GM12878 (cell line): ENCODE measurements around the gene KLHL24. TPM values are rescaled to one million over a fixed set of nuclear protein-coding genes. Genes with fewer than 3 reads are reported as not detected.

Experiments used
- ATAC-seq: fragments of 200-7000 bp; cut with Tn5 transposase; 3 replicates; pipeline ENCODE4 v1.9.1; 2020; ENCODE audit warnings: mild to moderate bottlenecking, moderate library complexity
- BruUV-seq: library from RNA; stranded (reverse); fragments of 400-500 nt; replicated peaks from 2 replicates; lab custom pipeline; 2021; lab: Mats Ljungman, UMichigan
- CTCF ChIA-PET: fragments of 300-600 bp; sonication (Branson Sonifier 250); formaldehyde crosslinking; extraction: SDS; loops from one replicate; lab custom pipeline; 2021; ENCODE audit warnings: inconsistent platforms; lab: Yijun Ruan, JAX
- POLR2A ChIA-PET: fragments of 350-600 bp; formaldehyde crosslinking; extraction: SDS; loops from one replicate; lab custom pipeline; 2021; ENCODE audit warnings: inconsistent platforms; lab: Charles Lee
- RAD21 ChIA-PET: fragments of 300-600 bp; sonication (Branson Sonifier 250); formaldehyde crosslinking; loops from one replicate; lab custom pipeline; 2023; ENCODE audit warnings: antibody characterized with exemption; ENCODE audit not compliant: unreplicated experiment; lab: Charles Lee
- SMC1A ChIA-PET: fragments of 300-600 bp; sonication (Branson Sonifier 250); formaldehyde crosslinking; loops from one replicate; lab custom pipeline; 2023; ENCODE audit not compliant: unreplicated experiment, uncharacterized antibody; lab: Charles Lee
- DNase-seq: peaks from one replicate; pipeline ENCODE4 v3.0.0-alpha.2; 2011; ENCODE audit warnings: low read depth, low spot score
- FAIRE-seq: peaks from 3 replicates; lab custom pipeline; 2011; peaks lifted over from hg19 to GRCh38; lab: Jason Lieb, UNC
- H2AFZ ChIP-seq: 2 replicates; pipeline ENCODE4 v1.6.0; 2011; ENCODE audit warnings: low read depth, low read length, control low read depth; ENCODE audit not compliant: control insufficient read depth
- H3K27ac ChIP-seq: 2 replicates; pipeline ENCODE4 v1.5.1; 2011; ENCODE audit warnings: control low read depth; ENCODE audit not compliant: control insufficient read depth, insufficient read depth
- H3K27me3 ChIP-seq, 2 experiments: replicated peaks in 1 of 2; 2 replicates each; pipeline versions ENCODE4 v1.6.0 to v1.6.1; 2011; ENCODE audit warnings: low read length in 1 of 2; ENCODE audit not compliant: control insufficient read depth in 2 of 2, insufficient read depth in 2 of 2
- H3K36me3 ChIP-seq, 2 experiments: 2 replicates each; pipeline ENCODE4 v1.5.1; 2011; ENCODE audit warnings: low read length in 1 of 2; ENCODE audit not compliant: control insufficient read depth in 2 of 2, insufficient read depth in 2 of 2
- H3K4me1 ChIP-seq: 2 replicates; pipeline ENCODE4 v1.6.1; 2011; ENCODE audit warnings: mild to moderate bottlenecking, low read length, moderate library complexity, mixed read lengths; ENCODE audit not compliant: control insufficient read depth, insufficient read depth
- H3K4me2 ChIP-seq: 2 replicates; pipeline ENCODE4 v1.6.0; 2011; ENCODE audit warnings: control low read depth; ENCODE audit not compliant: control insufficient read depth, insufficient read depth
- H3K4me3 ChIP-seq: fragments of 200-600 bp; sonication (generic); 2 replicates; pipeline ENCODE4 v1.5.1; 2016
- H3K79me2 ChIP-seq: 2 replicates; pipeline ENCODE4 v1.6.0; 2011; ENCODE audit warnings: low read length; ENCODE audit not compliant: control insufficient read depth, insufficient read depth
- H3K9ac ChIP-seq: 2 replicates; pipeline ENCODE4 v1.8.0; 2011; ENCODE audit warnings: low read length, control low read depth, mixed read lengths; ENCODE audit not compliant: control insufficient read depth, insufficient read depth
- H3K9me3 ChIP-seq: replicated peaks from 3 replicates; pipeline ENCODE4 v1.5.1; 2011; ENCODE audit warnings: mild to moderate bottlenecking, low read length; ENCODE audit not compliant: control insufficient read depth, insufficient read depth
- H4K20me1 ChIP-seq: 2 replicates; pipeline ENCODE4 v1.6.0; 2011; ENCODE audit not compliant: control insufficient read depth, insufficient read depth
- BRCA1 ChIP-seq: IDR thresholded peaks from 2 replicates; pipeline ENCODE4 v1.6.1; 2011; ENCODE audit warnings: low read depth, low read length, improper control_type of control experiment
- CREM ChIP-seq: IDR thresholded peaks from 2 replicates; pipeline ENCODE4 v1.6.1; 2014; ENCODE audit warnings: antibody characterized with exemption, low read depth
- EP300 ChIP-seq, 2 experiments: fragments of 150-350 bp in 1 of 2; IDR thresholded peaks; 2 replicates each; pipeline ENCODE4 v1.6.1; 2011 to 2012; ENCODE audit warnings: low read depth in 2 of 2, low read length in 2 of 2, borderline replicate concordance in 1 of 2, improper control_type of control experiment in 1 of 2, inconsistent platforms in 1 of 2; ENCODE audit not compliant: control insufficient read depth in 1 of 2
- FOXK2 ChIP-seq: fragments of 450-650 bp; IDR thresholded peaks from 2 replicates; pipeline ENCODE4 v1.6.1; 2017; ENCODE audit warnings: mild to moderate bottlenecking, moderate library complexity
- HDAC2 ChIP-seq: fragments of 200-600 bp; sonication (generic); IDR thresholded peaks from 2 replicates; pipeline ENCODE4 v1.6.1; 2017
- NFIC ChIP-seq: IDR thresholded peaks from 2 replicates; pipeline ENCODE4 v1.6.1; 2012; ENCODE audit warnings: low read depth, mild to moderate bottlenecking, inconsistent platforms, low read length, moderate library complexity
- RUNX3 ChIP-seq: IDR thresholded peaks from 2 replicates; pipeline ENCODE4 v1.6.1; 2012; ENCODE audit warnings: low read length, inconsistent platforms
- SPI1 ChIP-seq: IDR thresholded peaks from 2 replicates; pipeline ENCODE4 v1.6.1; 2011; ENCODE audit warnings: low read depth, mild to moderate bottlenecking, low read length, moderate library complexity, borderline replicate concordance; ENCODE audit not compliant: insufficient read depth
- SUPT20H ChIP-seq: IDR thresholded peaks from 2 replicates; pipeline ENCODE4 v1.6.1; 2011; ENCODE audit warnings: low read depth, mild to moderate bottlenecking, low read length, moderate library complexity, borderline replicate concordance; ENCODE audit not compliant: control insufficient read depth
- ZNF274 ChIP-seq: IDR thresholded peaks from one replicate; pipeline ENCODE4 v1.8.0; 2011; ENCODE audit not compliant: insufficient read length, insufficient read depth
- WGBS: methylation state at CpG from one replicate; pipeline ENCODE4 v1.1.6; 2016; ENCODE audit warnings: low lambda C conversion rate; ENCODE audit not compliant: insufficient replicate concordance, insufficient coverage; ENCODE audit errors: missing lambda C conversion rate; 5-methylcytosine and 5-hydroxymethylcytosine counted together
- in situ Hi-C: fragments of 300-500 bp; cut with MboI; formaldehyde crosslinking; loops from 9 replicates; pipeline ENCODE4 v1.14.3; 2018; ENCODE audit warnings: mixed read lengths
- intact Hi-C: fragments of 100-400 bp; cut with micrococcal nuclease; formaldehyde crosslinking; loops from one replicate; pipeline ENCODE4 v1.14.2; 2022; ENCODE audit not compliant: unreplicated experiment
- polyA plus RNA-seq, 11 experiments: library from polyadenylated mRNA; depleted of rRNA in 4 of 11; unstranded in 6 of 11; stranded (reverse) in 5 of 11; fragments of >200 nt; fragmentation: Nextera tagmentation in 4 of 11; fragmentation: Illumina TruSeq in 1 of 11; extraction: Ambion mirVana in 4 of 11; extraction: Trizol in 1 of 11; gene quantifications; 1 replicate in 1 of 11; 2 replicates in 10 of 11; pipeline versions ENCODE4 v1.2.1 to v1.2.3, GENCODE V29; 2011 to 2016; ENCODE audit warnings: inconsistent platforms in 2 of 11, missing spikeins in 2 of 11, low read depth in 1 of 11
- total RNA-seq, 4 experiments: library from RNA; depleted of rRNA in 3 of 4; stranded (reverse); fragments of >200 nt in 3 of 4; fragmentation: Illumina TruSeq in 1 of 4; extraction: Trizol in 1 of 4; gene quantifications; 2 replicates each; pipeline versions ENCODE4 v1.2.1 to v1.2.3, GENCODE V29; 2013 to 2021
- TF ChIP-seq, protein P1 (sequence below): IDR thresholded peaks from 2 replicates; pipeline ENCODE4 v1.6.1; 2012; ENCODE audit warnings: improper control_type of control experiment, low read depth, low read length; ENCODE audit not compliant: insufficient replicate concordance
- TF ChIP-seq, protein P2 (sequence below): IDR thresholded peaks from 2 replicates; pipeline ENCODE4 v1.6.1; 2011; ENCODE audit warnings: mild to moderate bottlenecking, low read depth, low read length, moderate library complexity; ENCODE audit not compliant: insufficient replicate concordance
- TF ChIP-seq, protein P3 (sequence below): fragments of 450-650 bp; IDR thresholded peaks from 2 replicates; pipeline ENCODE4 v1.6.1; 2017; ENCODE audit warnings: borderline replicate concordance
- TF ChIP-seq, protein P4 (sequence below): IDR thresholded peaks from 2 replicates; pipeline ENCODE4 v1.6.1; 2012; ENCODE audit warnings: low read depth, low read length, improper control_type of control experiment

The KLHL24 gene
- total and polyA plus RNA-seq, 10 of the 15 experiments (the other 5 are each of a cell fraction or from before 2014, with no cell fraction given) = 0.91 to 24.3 (median 5.3) TPM

DNA sequence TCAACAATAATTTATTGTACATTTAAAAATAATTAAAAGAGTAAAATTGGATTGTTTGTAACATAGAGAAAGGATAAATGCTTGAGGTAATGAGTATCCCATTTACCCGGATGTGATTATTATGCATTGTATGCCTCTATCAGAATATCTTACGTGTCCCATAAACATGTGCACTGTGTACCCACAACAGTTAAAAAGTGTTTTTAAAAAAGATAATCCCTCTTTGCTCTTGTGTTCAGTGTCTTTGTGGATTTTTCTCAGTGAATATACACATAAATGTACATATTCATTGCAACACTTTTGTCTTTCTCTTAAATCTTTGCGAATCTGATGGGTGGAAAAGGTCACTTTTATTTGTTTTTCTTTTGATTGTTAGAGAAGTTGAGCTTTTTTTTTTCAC, 82.6 kb downstream of the KLHL24 start:
- Histone ChIP-seq H3K4me1 (no peaks in the 10 kb centered on the region), H3K27me3 (no peaks in the 10 kb centered on the region), H4K20me1 (no peaks in the 10 kb centered on the region), H3K27ac (no peak overlapping the region), H3K9me3 (no peaks in the 10 kb centered on the region), H3K9ac (no peak overlapping the region), H3K36me3 (peaks cover 0 to 9% of the 10 kb centered on the region in 2 experiments; a peak in 2 of 4 replicates)
- no TSS peak for BruUV-seq
- SMC1A ChIA-PET = interaction anchor here (0.7 to 1.0 kb wide), 3 partner anchors 10 to 63 kb away, joined by 3 read pairs; no protein-coding TSS in a partner anchor
- DNase-seq = no peak
- WGBS = 76% methylated on average over 3 of the region's 3 CpGs
- POLR2A ChIA-PET = interaction anchor here (0.6 to 1.1 kb wide), 2 partner anchors 66 to 138 kb away, joined by 3 to 6 read pairs; no protein-coding TSS in a partner anchor
- TF ChIP-seq CREM = no peak
- TF ChIP-seq, protein P1, sequence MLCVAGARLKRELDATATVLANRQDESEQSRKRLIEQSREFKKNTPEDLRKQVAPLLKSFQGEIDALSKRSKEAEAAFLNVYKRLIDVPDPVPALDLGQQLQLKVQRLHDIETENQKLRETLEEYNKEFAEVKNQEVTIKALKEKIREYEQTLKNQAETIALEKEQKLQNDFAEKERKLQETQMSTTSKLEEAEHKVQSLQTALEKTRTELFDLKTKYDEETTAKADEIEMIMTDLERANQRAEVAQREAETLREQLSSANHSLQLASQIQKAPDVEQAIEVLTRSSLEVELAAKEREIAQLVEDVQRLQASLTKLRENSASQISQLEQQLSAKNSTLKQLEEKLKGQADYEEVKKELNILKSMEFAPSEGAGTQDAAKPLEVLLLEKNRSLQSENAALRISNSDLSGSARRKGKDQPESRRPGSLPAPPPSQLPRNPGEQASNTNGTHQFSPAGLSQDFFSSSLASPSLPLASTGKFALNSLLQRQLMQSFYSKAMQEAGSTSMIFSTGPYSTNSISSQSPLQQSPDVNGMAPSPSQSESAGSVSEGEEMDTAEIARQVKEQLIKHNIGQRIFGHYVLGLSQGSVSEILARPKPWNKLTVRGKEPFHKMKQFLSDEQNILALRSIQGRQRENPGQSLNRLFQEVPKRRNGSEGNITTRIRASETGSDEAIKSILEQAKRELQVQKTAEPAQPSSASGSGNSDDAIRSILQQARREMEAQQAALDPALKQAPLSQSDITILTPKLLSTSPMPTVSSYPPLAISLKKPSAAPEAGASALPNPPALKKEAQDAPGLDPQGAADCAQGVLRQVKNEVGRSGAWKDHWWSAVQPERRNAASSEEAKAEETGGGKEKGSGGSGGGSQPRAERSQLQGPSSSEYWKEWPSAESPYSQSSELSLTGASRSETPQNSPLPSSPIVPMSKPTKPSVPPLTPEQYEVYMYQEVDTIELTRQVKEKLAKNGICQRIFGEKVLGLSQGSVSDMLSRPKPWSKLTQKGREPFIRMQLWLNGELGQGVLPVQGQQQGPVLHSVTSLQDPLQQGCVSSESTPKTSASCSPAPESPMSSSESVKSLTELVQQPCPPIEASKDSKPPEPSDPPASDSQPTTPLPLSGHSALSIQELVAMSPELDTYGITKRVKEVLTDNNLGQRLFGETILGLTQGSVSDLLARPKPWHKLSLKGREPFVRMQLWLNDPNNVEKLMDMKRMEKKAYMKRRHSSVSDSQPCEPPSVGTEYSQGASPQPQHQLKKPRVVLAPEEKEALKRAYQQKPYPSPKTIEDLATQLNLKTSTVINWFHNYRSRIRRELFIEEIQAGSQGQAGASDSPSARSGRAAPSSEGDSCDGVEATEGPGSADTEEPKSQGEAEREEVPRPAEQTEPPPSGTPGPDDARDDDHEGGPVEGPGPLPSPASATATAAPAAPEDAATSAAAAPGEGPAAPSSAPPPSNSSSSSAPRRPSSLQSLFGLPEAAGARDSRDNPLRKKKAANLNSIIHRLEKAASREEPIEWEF = no peak
- TF ChIP-seq, protein P2, sequence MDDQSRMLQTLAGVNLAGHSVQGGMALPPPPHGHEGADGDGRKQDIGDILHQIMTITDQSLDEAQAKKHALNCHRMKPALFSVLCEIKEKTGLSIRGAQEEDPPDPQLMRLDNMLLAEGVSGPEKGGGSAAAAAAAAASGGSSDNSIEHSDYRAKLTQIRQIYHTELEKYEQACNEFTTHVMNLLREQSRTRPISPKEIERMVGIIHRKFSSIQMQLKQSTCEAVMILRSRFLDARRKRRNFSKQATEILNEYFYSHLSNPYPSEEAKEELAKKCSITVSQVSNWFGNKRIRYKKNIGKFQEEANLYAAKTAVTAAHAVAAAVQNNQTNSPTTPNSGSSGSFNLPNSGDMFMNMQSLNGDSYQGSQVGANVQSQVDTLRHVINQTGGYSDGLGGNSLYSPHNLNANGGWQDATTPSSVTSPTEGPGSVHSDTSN = no peak
- TF ChIP-seq ZNF274 = no peak
- TF ChIP-seq NFIC = no peak
- no peak for TF ChIP-seq SPI1
- TF ChIP-seq FOXK2 = no peak
- TF ChIP-seq SUPT20H = no peak
- TF ChIP-seq, protein P3, sequence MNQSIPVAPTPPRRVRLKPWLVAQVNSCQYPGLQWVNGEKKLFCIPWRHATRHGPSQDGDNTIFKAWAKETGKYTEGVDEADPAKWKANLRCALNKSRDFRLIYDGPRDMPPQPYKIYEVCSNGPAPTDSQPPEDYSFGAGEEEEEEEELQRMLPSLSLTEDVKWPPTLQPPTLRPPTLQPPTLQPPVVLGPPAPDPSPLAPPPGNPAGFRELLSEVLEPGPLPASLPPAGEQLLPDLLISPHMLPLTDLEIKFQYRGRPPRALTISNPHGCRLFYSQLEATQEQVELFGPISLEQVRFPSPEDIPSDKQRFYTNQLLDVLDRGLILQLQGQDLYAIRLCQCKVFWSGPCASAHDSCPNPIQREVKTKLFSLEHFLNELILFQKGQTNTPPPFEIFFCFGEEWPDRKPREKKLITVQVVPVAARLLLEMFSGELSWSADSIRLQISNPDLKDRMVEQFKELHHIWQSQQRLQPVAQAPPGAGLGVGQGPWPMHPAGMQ = no peak
- TF ChIP-seq RUNX3 = no peak
- TF ChIP-seq, protein P4, sequence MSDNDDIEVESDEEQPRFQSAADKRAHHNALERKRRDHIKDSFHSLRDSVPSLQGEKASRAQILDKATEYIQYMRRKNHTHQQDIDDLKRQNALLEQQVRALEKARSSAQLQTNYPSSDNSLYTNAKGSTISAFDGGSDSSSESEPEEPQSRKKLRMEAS = no peak
- TF ChIP-seq BRCA1 = no peak
- TF ChIP-seq HDAC2 = no peak
- TF ChIP-seq EP300 (IDR thresholded peaks at IDR 0.05; ENCODE audit: borderline replicate concordance in 1 of 2, control insufficient read depth in 1 of 2, low read depth in 2 of 2, low read length in 2 of 2) = no peak
- TF ChIP-seq, all 136 proteins: peak for 0
- CTCF ChIA-PET = no interaction called here
- H3K4me3 ChIP-seq = no peak overlapping the region
- RAD21 ChIA-PET = no interaction called here
- peaks cover 6% of the 10 kb centered on the region for H3K79me2 ChIP-seq
- intact Hi-C loops (no loop called here), in situ Hi-C loops (no loop called here)
- FAIRE-seq = no peak
- no peak overlapping the region for H2AFZ ChIP-seq
- no peak for ATAC-seq
- H3K4me2 ChIP-seq = no peak overlapping the region
